Stimulated activated CD8-positive, alpha-beta memory T cell treated with anti-CD3 and anti-CD28 coated beads, Interleukin-15, amount 100 ng/mL, for 24 hours (primary cell): ENCODE measurements around the gene ADRM1.

Source experiments
- DNase-seq: peaks from one replicate; pipeline ENCODE4 v3.0.0-alpha.2; 2020; ENCODE audit warnings: low read depth

ADRM1 gene

GRCh38 chr20:62325172-62325905 is 22.5 kb downstream of the ADRM1 start:
- no peak for DNase-seq

GRCh38 chr20:62326559-62326958 is 23.8 kb downstream of the ADRM1 start:
- no peak for DNase-seq

GRCh38 chr20:62326959-62327725 is 24.3 kb downstream of the ADRM1 start:
- no peak for DNase-seq

- DNase-seq = no peak
These were observed 25.1 kb downstream of the ADRM1 start for GRCh38 chr20:62327726-62328495.

GRCh38 chr20:62328684-62329388 is 26.0 kb downstream of the ADRM1 start:
- no peak for DNase-seq

- DNase-seq = no peak
These were observed 26.9 kb downstream of the ADRM1 start for GRCh38 chr20:62329389-62330377.

- no peak for DNase-seq
These were observed 27.9 kb downstream of the ADRM1 start for GRCh38 chr20:62330576-62331317.

- no peak for DNase-seq
These were observed 28.6 kb downstream of the ADRM1 start for GRCh38 chr20:62331347-62331746.

- DNase-seq = no peak
These were observed 29.6 kb downstream of the ADRM1 start for GRCh38 chr20:62332421-62332820.

GRCh38 chr20:62332989-62333819 is 30.4 kb downstream of the ADRM1 start:
- DNase-seq = no peak

GRCh38 chr20:62333820-62334595 is 31.2 kb downstream of the ADRM1 start:
- no peak for DNase-seq

- DNase-seq = no peak
These were observed 32.1 kb downstream of the ADRM1 start for GRCh38 chr20:62334881-62335280.

- no peak for DNase-seq
These were observed 32.7 kb downstream of the ADRM1 start for GRCh38 chr20:62335532-62335931.

GRCh38 chr20:62336329-62336728 is 33.5 kb downstream of the ADRM1 start:
- DNase-seq = no peak

GRCh38 chr20:62336775-62337557 is 34.2 kb downstream of the ADRM1 start:
- DNase-seq = no peak

- no peak for DNase-seq
These were observed 34.9 kb downstream of the ADRM1 start for GRCh38 chr20:62337558-62338293.

- DNase-seq = no peak
These were observed 35.5 kb downstream of the ADRM1 start for GRCh38 chr20:62338294-62338620.
